Measurements from ENCODE around the gene ART1.

Gene ART1

GRCh38 chr11:3710485-3711259, 65.7 kb downstream of the ART1 start:
- in situ Hi-C loops (cut with HindIII; ENCODE audit: low sequenced_read_pairs), result no loop called here

DNA sequence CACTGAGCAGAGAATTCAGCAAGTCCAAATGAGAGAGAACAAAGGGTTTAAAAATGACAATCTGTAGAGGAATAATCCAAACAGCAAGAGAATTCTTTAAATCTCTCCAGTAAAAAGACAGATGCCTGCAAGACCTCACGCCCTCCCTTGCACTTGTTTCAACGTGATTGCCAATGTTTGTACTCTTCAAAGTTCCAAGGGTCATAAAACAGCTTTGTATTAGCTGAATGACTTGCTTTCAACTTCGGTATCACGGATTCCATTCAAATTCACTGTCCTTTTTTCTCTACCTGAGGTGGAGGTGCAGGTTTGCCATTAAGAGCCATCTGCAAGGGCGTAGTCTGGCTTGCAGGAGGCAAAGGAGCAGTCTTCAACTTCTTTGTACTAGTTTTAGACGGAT, 67.3 kb downstream of the ART1 start:
- in situ Hi-C loops (cut with HindIII; ENCODE audit: low sequenced_read_pairs), result no loop called here

All from endothelial cell of hepatic sinusoid (primary cell).